DMS153 (cell line): ENCODE measurements around the gene ANLN.
"Not testable (repeated sequence)": the region's sequence is repeated elsewhere in the genome, so short reads cannot be mapped to it uniquely, and the experiment has no call there.

Experiments
- DNase-seq: peaks from one replicate; lab custom pipeline; 2025; lab: John Stamatoyannopoulos, UW

ANLN gene

DNA sequence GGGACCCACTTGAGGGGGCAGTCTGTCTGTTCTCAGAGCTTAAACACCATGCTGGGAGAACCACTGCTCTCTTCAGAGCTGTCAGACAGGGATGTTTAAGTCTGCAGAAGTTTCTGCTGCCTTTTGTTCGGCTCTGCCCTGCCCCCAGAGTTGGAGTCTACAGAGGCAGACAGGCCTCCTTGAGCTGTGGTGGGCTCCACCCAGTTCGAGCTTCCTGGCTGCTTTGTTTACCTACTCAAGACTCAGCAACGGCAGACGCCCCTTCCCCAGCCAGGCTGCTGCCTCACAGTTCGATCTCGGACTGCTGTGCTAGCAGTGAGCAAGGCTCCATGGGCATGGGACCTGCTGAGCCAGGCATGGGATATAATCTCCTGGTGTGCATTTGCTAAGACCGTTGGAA lies 11.1 kb upstream of the ANLN start:
- not testable (repeated sequence) for DNase-seq

DNA sequence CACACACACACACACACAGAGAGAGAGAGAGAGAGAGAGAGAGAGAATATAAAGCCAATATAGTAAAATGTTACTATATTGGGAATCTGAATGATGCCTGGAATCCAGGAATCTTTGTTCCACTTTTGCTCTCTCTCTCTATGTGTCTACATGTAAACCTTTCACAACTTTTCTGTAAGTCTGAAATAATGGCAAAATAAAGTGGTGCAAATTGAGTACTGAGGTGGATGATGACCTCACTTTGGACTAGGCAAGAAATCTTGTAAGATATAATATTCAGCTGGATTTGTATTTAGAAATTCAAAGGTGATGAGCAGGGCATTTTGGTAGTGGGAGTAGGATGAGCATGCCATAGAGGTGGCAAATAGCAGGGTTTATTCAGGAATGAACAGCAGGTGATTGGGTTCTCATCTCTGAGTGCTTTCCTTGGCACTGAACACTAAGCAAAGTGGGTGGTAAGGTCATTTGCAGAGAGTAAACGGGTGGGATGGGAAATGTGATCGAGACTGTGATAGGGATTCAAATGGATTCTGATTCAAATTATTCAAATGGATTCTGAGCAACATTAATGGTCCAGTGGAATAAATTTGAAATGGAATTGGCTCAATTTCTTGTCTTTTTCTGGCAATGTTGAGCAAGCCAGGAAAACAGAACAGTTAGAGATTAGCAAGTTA lies 9.7 kb upstream of the ANLN start:
- no peak for DNase-seq

GRCh38 chr7:36381056-36381455 lies 8.6 kb upstream of the ANLN start:
- DNase-seq, result no peak

GRCh38 chr7:36383284-36383683 lies 6.4 kb upstream of the ANLN start:
- not testable (repeated sequence) for DNase-seq

- not testable (repeated sequence) for DNase-seq
Measured at GRCh38 chr7:36385646-36386045, 4.0 kb upstream of the ANLN start.

DNA sequence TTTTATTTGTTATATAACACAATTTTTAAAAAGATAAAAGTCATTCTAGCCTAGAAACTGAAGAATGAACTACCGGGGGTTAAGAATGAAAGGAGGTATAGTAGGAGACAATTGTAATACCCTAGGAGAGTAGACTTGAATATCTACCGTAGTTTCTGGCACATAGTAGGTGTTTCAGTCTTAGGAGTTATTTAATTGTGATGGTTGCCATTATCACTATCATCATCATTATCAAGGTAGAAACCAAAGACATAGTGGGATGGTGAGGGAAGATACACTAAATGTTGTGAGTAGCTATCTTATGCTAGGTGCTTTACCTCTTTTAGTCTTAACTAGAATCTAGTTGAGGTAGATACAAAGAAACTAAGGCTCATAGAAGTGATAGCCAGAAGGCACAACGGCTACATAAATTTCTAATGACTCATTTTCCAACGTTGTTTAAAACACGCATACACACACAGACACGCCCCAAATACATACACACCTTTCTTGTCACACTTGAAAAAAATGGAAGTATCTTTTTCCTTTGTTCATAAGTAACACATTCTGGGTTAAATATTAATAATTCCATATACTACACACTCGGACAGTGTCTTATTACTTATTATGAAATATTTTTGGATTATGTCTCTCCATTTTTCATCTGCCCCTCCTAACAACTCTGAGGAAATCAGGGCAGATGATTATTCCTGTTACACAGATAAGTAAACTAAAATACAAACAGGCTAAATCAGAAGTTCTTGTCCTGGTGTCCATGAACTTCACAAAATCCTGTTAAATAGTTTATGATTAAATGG lies 2.0 kb upstream of the ANLN start:
- DNase-seq, result no peak

- no peak for DNase-seq
Measured at GRCh38 chr7:36388423-36388822, 1.2 kb upstream of the ANLN start.

DNA sequence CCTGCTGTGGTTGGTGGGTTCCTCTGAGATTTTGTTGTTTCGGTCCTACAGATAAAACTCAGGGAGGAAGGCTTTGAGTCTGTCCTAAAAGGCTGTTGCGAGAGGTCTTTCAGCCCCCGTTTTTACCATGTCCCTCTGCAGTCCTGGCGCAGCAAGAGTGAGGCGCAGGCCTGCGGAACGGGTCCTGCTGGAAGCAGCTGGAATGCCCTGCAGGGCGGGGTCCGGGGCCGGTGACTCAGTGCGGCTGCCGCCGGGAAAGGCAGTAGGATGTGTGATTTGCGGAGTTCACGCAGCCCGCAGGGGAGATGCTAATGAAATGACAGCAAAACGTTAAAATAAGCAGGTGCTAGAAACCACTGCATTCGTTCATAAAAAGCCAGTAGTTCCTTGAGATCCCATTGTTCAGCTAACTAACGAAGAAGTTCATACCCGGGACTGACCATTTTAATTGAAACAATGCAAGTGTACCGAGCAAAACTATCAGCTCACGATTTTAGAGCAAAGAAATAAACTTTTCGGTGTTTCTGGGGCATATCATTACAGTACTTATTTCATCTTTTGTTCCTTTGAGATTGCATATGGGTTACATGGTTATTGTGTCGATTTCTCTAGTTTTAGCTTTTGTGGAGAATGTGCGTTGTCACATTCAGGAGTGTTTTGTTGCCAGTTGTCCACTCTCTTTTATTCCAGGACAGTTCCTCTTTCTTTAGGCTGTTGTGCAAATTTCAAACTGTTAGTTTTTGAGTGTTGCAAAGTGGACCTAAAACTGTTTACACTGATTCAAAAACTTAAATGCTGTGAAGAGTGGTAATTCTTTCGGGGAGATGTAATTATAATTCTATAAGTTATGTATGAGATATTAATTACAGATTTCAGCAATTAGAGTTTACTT lies 783 bp downstream of the ANLN start:
- DNase-seq, result peak; percentile 68

DNA sequence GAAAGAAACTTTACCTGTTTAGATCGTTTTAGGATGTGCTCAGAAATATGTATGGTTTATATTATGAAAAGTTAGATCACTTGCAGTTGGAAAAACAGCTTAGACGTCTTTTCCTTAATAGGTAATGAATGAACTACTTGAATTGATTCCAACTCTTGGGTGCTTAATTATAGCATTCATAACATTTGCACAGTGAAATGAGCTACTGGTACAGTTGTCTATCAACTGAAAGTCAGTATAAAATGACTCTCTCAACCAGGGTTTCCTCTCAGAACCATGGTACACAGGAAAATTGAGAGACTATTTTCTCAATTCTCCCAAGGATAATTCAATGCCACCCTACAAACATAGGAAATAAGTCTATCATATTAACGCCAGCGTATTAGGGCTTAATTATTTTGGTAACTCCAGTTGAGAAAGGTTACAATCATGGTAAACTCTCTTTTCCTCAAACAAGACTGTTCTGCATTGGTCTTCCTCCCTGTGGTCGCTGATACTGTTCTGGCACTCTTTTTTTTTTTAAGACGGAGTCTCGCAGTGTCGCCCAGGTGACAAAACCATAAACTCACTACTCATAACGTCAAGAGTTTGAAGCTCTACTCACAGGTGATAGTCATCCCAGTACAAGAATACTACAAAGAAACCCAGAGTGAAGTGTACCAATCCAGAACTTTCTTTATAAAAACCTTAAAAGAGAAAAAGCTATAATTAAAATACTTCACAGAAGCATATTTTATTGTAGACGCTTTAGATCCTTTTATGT lies 2.0 kb downstream of the ANLN start:
- DNase-seq, result no peak

DNA sequence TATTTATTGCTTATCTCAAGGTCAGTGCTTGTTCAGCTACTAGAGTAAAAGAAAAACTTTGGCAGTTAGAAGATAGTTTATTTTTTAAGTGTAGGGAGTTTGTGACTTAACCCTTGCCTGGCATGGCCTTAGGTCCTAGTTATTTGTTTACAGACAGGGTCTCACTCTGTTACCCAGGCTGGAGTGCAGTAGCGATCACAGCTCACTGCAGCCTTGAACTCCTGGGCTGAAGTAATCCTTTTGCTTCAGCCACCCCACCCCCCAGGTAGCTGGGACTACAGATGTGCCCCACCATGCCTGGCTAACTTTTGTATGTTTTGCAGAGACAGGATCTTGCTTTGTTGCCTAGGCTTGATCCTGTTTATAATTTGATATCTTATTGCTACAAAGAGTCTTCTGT lies 4.2 kb downstream of the ANLN start:
- DNase-seq, result no peak

GRCh38 chr7:36395171-36395894 lies 5.7 kb downstream of the ANLN start:
- DNase-seq, result no peak

DNA sequence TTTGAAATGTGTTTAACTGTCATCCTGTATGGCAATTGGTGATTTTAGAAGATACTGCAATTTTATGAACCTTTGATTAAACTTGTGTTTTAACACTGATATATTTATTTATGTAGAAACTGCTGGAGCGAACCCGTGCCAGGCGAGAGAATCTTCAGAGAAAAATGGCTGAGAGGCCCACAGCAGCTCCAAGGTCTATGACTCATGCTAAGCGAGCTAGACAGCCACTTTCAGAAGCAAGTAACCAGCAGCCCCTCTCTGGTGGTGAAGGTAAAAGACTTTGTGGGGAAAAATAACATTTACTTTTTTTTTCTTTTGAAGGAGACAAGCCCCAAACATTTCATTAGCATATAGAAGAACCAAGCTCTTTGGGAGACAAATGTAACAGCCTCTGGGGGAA lies 6.5 kb downstream of the ANLN start:
- no peak for DNase-seq

GRCh38 chr7:36400036-36400435 lies 10.4 kb downstream of the ANLN start:
- no peak for DNase-seq

DNA sequence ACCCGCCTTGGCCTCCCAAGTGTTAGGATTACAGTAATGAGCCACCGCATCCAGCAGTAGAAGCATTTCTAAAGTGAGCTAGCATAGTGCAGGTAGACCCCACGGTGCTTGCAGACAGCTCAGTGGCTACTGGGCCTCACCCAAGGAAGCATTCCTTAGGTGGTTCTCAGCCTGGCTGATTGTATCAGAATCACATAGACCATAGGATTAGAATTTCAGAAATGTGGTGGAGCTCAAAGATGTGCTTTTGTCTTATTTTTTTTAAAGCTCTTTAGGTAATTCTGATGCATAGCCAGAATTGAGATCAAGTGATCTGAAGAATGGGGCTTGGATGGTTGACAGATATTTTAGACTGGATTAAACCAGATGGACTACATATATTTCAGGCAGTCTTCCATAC lies 10.9 kb downstream of the ANLN start:
- no peak for DNase-seq

DNA sequence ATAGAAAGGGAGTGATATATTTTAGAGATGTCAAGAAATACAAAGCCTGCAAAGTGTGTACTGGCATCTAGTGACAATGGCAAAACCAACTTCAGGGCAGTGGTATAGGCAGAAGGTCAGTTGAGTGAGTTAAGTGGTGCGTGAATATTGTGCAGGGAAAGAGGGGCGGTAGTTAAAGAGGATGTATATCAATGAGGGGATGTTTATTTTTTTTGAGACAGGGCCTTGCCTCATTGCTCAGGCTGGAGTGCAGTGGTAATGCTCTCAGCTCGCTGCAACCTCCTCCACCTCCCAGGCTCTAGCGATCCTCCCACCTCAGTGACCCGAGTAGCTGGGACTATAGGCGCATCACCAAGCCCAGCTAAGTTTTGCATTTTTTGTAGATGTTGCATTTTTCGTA lies 13.8 kb downstream of the ANLN start:
- DNase-seq, result no peak

GRCh38 chr7:36404639-36405408 lies 15.2 kb downstream of the ANLN start:
- DNase-seq, result no peak

DNA sequence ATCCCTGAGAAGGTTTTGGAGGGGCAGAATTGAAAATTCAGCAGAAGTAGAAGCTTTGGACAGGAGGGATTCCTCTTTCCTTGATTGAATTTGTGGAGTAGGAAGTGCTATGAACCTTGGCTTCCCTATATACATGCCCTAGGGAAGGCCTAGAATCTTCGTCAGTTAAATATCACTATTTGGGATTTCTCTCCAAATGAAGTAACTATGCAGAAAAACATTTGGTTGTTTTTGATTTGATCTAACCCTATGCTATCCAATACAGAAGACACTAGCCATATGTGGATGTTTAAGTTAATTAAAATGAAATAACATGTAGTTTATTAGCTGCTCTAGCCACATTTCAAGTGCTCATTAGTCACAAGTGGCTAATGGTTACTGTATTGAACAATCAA lies 15.7 kb downstream of the ANLN start:
- DNase-seq, result no peak

- DNase-seq, result peak; percentile 9
Measured at GRCh38 chr7:36406156-36406555, 16.5 kb downstream of the ANLN start.

DNA sequence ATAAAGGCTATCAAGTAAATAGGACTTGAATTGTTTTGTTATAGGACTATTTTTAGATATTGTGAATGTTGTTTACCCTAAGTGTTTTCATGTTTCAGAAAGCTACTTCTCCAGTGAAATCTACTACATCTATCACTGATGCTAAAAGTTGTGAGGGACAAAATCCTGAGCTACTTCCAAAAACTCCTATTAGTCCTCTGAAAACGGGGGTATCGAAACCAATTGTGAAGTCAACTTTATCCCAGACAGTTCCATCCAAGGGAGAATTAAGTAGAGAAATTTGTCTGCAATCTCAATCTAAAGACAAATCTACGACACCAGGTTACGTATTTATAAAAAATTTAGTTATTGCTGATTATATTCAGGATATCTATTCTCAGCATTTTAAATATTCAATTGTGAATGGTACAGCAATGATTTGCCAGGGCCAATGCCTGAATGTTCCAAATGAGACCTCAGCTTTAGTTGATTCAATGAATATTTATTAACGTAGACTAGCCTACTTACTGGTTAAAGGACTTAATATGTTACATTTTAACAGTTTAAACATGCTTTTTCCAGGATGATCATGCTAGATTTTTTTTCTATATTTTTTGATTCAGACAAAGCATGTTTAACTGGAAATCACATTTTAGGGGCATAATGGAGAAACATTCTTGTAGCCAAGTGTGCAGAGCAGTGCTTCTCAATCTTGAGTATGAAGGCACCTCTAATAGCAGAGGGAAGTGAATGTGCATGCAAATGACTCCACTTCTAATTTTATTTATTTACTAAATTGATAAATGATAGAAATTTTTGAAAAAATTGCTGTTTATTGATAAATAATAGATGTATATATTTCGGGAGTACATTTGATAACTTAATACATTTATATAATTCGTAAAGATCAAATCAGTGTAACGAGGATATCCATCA lies 18.2 kb downstream of the ANLN start:
- no peak for DNase-seq
